Lower leg skin (tissue), 3 donors: ENCODE data around the gene LARGE2.

Experiments
- POLR2A ChIP-seq, 2 donors: fragments of 450-650 bp; IDR thresholded peaks; one replicate each; pipeline ENCODE4 v1.6.1; 2016 to 2017; ENCODE audit warnings: antibody characterized with exemption in 2 of 2, mild to moderate bottlenecking in 1 of 2, moderate library complexity in 1 of 2
- TF ChIP-seq, protein P1 (sequence below), 3 donors: fragments of 450-650 bp; IDR thresholded peaks; one replicate each; pipeline ENCODE4 v1.5.1; 2016; ENCODE audit warnings: antibody characterized with exemption in 3 of 3, mild to moderate bottlenecking in 3 of 3, moderate library complexity in 2 of 3

DNA sequence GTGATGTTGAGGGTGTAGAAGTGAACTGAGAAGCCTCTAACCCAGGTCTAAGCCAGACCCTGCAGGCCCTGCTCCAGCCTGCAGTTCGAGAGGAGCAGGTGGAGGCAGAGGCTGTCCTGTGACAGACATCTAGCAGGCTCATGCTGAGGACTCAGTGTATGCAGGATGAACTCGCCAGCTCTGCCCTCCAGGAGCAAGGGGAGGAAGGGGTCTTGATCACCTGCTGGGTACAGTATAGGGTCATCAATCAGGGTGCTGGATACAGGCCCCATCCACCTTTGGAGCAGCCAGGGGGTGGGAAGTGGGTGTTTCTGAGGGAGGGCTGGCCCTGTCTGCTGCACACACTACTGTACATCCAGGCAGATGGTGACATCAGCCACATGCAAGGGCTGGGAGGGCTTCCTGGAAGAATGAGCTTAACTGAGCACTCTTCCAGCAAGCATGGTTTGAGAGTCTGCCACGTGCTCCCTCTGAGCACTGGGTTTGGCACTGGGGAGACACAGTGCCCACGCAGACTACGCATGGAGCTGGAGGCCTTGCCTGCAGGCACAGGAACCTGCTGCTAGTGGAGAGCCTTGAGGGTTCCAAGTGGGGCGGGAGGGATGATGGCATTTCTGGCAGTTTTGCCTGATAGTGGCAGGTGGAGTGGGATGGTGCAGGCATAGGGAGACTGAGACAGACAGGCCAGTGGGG lies 27.8 kb upstream of the LARGE2 start:
- TF ChIP-seq, protein P1, sequence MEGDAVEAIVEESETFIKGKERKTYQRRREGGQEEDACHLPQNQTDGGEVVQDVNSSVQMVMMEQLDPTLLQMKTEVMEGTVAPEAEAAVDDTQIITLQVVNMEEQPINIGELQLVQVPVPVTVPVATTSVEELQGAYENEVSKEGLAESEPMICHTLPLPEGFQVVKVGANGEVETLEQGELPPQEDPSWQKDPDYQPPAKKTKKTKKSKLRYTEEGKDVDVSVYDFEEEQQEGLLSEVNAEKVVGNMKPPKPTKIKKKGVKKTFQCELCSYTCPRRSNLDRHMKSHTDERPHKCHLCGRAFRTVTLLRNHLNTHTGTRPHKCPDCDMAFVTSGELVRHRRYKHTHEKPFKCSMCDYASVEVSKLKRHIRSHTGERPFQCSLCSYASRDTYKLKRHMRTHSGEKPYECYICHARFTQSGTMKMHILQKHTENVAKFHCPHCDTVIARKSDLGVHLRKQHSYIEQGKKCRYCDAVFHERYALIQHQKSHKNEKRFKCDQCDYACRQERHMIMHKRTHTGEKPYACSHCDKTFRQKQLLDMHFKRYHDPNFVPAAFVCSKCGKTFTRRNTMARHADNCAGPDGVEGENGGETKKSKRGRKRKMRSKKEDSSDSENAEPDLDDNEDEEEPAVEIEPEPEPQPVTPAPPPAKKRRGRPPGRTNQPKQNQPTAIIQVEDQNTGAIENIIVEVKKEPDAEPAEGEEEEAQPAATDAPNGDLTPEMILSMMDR (IDR thresholded peaks at IDR 0.05), result no peak
- no peak for TF ChIP-seq POLR2A (IDR thresholded peaks at IDR 0.05)
